ENCODE measurements around the gene SERTAD3.
"Not testable (repeated sequence)": the region's sequence is repeated elsewhere in the genome, so short reads cannot be mapped to it uniquely, and the experiment has no call there.

The SERTAD3 gene

GRCh38 chr19:40466985-40467734 is 23.0 kb upstream of the SERTAD3 start, which contains the start of gene SPTBN4:
Gene SPTBN4, plus strand, starts transcription at chr19:40467001. Its CDS starts 5,621 bp downstream, at chr19:40472622.
- Histone ChIP-seq H3K27ac (ENCODE audit: low read depth, low read length, severe bottlenecking) (no peak within 1 kb of the TSS), H3K4me1 (ENCODE audit: control insufficient read depth, insufficient read depth, low read length, poor library complexity, severe bottlenecking) (no peaks in the 10 kb centered on the region), H3K4me3 (ENCODE audit: extremely low read depth, insufficient read depth, low read length, poor library complexity, severe bottlenecking) (peak within 1 kb of the TSS; percentile 53), H3K9me3 (ENCODE audit: control insufficient read depth, low read length) (no peaks in the 10 kb centered on the region), H3K36me3 (ENCODE audit: control insufficient read depth, insufficient read depth, low read length) (no peaks in the 10 kb centered on the region)
- WGBS, 2 experiments (ENCODE audit: insufficient coverage in 2 of 2) = 9% methylated on average over 33 to 42 of the region's 87 CpGs

GRCh38 chr19:40466219-40466984 is 22.3 kb upstream of the SERTAD3 start:
- 29 to 38% methylated on average over 33 to 35 of the region's 48 CpGs for WGBS, 2 experiments (ENCODE audit: insufficient coverage in 2 of 2)
- peak overlapping the region; percentile 53 for H3K4me3 ChIP-seq (ENCODE audit: extremely low read depth, insufficient read depth, low read length, poor library complexity, severe bottlenecking)
- H3K27ac ChIP-seq (ENCODE audit: low read depth, low read length, severe bottlenecking) = no peak overlapping the region
- no peaks in the 10 kb centered on the region for H3K4me1 ChIP-seq (ENCODE audit: control insufficient read depth, insufficient read depth, low read length, poor library complexity, severe bottlenecking)
- no peaks in the 10 kb centered on the region for H3K36me3 ChIP-seq (ENCODE audit: control insufficient read depth, insufficient read depth, low read length)
- no peaks in the 10 kb centered on the region for H3K9me3 ChIP-seq (ENCODE audit: control insufficient read depth, low read length)

DNA sequence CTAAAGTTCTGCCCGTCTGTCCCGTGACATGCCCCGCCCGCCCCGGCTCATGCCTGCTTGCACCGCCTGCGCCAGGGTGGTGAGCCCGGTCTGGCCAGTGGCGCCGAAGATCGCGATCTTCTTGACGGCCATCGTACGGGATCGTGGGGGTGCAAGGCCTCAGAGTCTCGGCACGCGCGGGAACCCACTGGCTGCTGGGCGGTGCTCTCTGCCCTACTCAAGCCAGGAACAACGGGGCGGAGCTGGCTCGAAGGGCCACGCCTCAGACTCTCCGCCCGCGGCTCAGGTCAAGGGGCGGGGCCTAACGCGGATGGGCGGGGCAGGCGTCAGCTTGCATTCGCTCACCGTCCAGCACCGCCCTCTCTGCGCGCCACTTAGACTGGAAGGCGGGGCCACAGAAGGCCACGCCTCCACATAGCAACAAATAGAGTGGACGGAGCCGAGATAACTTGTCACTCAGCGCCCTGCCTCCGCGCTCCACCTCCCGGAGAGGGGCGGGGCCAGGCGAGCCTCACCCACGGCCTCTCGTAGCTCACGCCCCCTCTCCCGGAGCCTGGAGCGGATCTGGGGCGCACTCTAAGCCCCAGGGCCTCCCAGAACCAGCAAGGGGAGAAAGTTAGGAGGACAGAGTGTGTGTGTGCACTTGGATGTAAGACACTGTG is 21.6 kb upstream of the SERTAD3 start, which contains the start of gene BLVRB:
Gene BLVRB, minus strand, starts transcription at position 189 of the 662 bp plus-strand sequence. Its CDS starts 57 bp downstream, at position 132.
- Histone ChIP-seq H3K9me3 (ENCODE audit: control insufficient read depth, low read length) (no peaks in the 10 kb centered on the region), H3K27ac (ENCODE audit: low read depth, low read length, severe bottlenecking) (peak within 1 kb of the TSS; percentile 30), H3K4me3 (ENCODE audit: extremely low read depth, insufficient read depth, low read length, poor library complexity, severe bottlenecking) (peak within 1 kb of the TSS; percentile 53), H3K4me1 (ENCODE audit: control insufficient read depth, insufficient read depth, low read length, poor library complexity, severe bottlenecking) (no peaks in the 10 kb centered on the region), H3K36me3 (ENCODE audit: control insufficient read depth, insufficient read depth, low read length) (no peaks in the 10 kb centered on the region)
- WGBS, 2 experiments (ENCODE audit: insufficient coverage in 2 of 2) = 1 to 2% methylated on average over 29 to 54 of the region's 54 CpGs

GRCh38 chr19:40465025-40465556 is 21.0 kb upstream of the SERTAD3 start:
- no peak overlapping the region for H3K27ac ChIP-seq (ENCODE audit: low read depth, low read length, severe bottlenecking)

GRCh38 chr19:40464059-40465024 is 20.2 kb upstream of the SERTAD3 start:
- peak overlapping the region; percentile 30 for H3K27ac ChIP-seq (ENCODE audit: low read depth, low read length, severe bottlenecking)
- H3K4me3 ChIP-seq (ENCODE audit: extremely low read depth, insufficient read depth, low read length, poor library complexity, severe bottlenecking) = peak overlapping the region; percentile 53
- no peaks in the 10 kb centered on the region for H3K36me3 ChIP-seq (ENCODE audit: control insufficient read depth, insufficient read depth, low read length)
- whole genome bisulfite sequencing, 2 experiments (ENCODE audit: insufficient coverage in 2 of 2) = 19 to 41% methylated on average over 6 of the region's 11 CpGs
- no peaks in the 10 kb centered on the region for H3K9me3 ChIP-seq (ENCODE audit: control insufficient read depth, low read length)
- no peaks in the 10 kb centered on the region for H3K4me1 ChIP-seq (ENCODE audit: control insufficient read depth, insufficient read depth, low read length, poor library complexity, severe bottlenecking)

More at GRCh38 chr19:40465025-40465556, 21.0 kb upstream of the SERTAD3 start:
- Histone ChIP-seq H3K9me3 (ENCODE audit: control insufficient read depth, low read length) (no peaks in the 10 kb centered on the region), H3K4me3 (ENCODE audit: extremely low read depth, insufficient read depth, low read length, poor library complexity, severe bottlenecking) (peak overlapping the region; percentile 53), H3K36me3 (ENCODE audit: control insufficient read depth, insufficient read depth, low read length) (no peaks in the 10 kb centered on the region), H3K4me1 (ENCODE audit: control insufficient read depth, insufficient read depth, low read length, poor library complexity, severe bottlenecking) (no peaks in the 10 kb centered on the region)
- 24 to 31% methylated on average over 8 to 11 of the region's 11 CpGs for WGBS, 2 experiments (ENCODE audit: insufficient coverage in 2 of 2)

- 90 to 91% methylated on average over 10 to 12 of the region's 12 CpGs for WGBS, 2 experiments (ENCODE audit: insufficient coverage in 2 of 2)
- not testable (repeated sequence) for H3K4me1 ChIP-seq (ENCODE audit: control insufficient read depth, insufficient read depth, low read length, poor library complexity, severe bottlenecking); H3K36me3 ChIP-seq (ENCODE audit: control insufficient read depth, insufficient read depth, low read length); H3K27ac ChIP-seq (ENCODE audit: low read depth, low read length, severe bottlenecking); H3K9me3 ChIP-seq (ENCODE audit: control insufficient read depth, low read length); H3K4me3 ChIP-seq (ENCODE audit: extremely low read depth, insufficient read depth, low read length, poor library complexity, severe bottlenecking)
Observed at GRCh38 chr19:40463587-40464037, 19.5 kb upstream of the SERTAD3 start.

- H3K36me3 ChIP-seq (ENCODE audit: control insufficient read depth, insufficient read depth, low read length) = no peaks in the 10 kb centered on the region
Observed at GRCh38 chr19:40461669-40462221, 17.6 kb upstream of the SERTAD3 start.

GRCh38 chr19:40460185-40460584 is 16.1 kb upstream of the SERTAD3 start:
- Histone ChIP-seq H3K9me3 (ENCODE audit: control insufficient read depth, low read length) (no peaks in the 10 kb centered on the region), H3K36me3 (ENCODE audit: control insufficient read depth, insufficient read depth, low read length) (no peaks in the 10 kb centered on the region), H3K4me3 (ENCODE audit: extremely low read depth, insufficient read depth, low read length, poor library complexity, severe bottlenecking) (no peak overlapping the region), H3K27ac (ENCODE audit: low read depth, low read length, severe bottlenecking) (no peak overlapping the region), H3K4me1 (ENCODE audit: control insufficient read depth, insufficient read depth, low read length, poor library complexity, severe bottlenecking) (no peaks in the 10 kb centered on the region)
- 75 to 92% methylated on average over 2 of the region's 3 CpGs for WGBS, 2 experiments (ENCODE audit: insufficient coverage in 2 of 2)

More at GRCh38 chr19:40461669-40462221, 17.6 kb upstream of the SERTAD3 start:
- WGBS, 2 experiments (ENCODE audit: insufficient coverage in 2 of 2) = 91 to 100% methylated on average over 6 to 7 of the region's 7 CpGs
- Histone ChIP-seq H3K4me3 (ENCODE audit: extremely low read depth, insufficient read depth, low read length, poor library complexity, severe bottlenecking) (no peak overlapping the region), H3K4me1 (ENCODE audit: control insufficient read depth, insufficient read depth, low read length, poor library complexity, severe bottlenecking) (no peaks in the 10 kb centered on the region), H3K9me3 (ENCODE audit: control insufficient read depth, low read length) (no peaks in the 10 kb centered on the region), H3K27ac (ENCODE audit: low read depth, low read length, severe bottlenecking) (no peak overlapping the region)

- H3K27ac ChIP-seq (ENCODE audit: low read depth, low read length, severe bottlenecking) = no peak overlapping the region
- 93 to 100% methylated on average over 2 to 3 of the region's 3 CpGs for WGBS, 2 experiments (ENCODE audit: insufficient coverage in 2 of 2)
- no peak overlapping the region for H3K4me3 ChIP-seq (ENCODE audit: extremely low read depth, insufficient read depth, low read length, poor library complexity, severe bottlenecking)
- no peaks in the 10 kb centered on the region for H3K36me3 ChIP-seq (ENCODE audit: control insufficient read depth, insufficient read depth, low read length)
- H3K4me1 ChIP-seq (ENCODE audit: control insufficient read depth, insufficient read depth, low read length, poor library complexity, severe bottlenecking) = no peaks in the 10 kb centered on the region
- no peaks in the 10 kb centered on the region for H3K9me3 ChIP-seq (ENCODE audit: control insufficient read depth, low read length)
Observed at GRCh38 chr19:40458597-40458974, 14.5 kb upstream of the SERTAD3 start.
